GM10266 (cell line): Measurements from ENCODE around the gene SUPT4H1.

Source experiments
- DNase-seq: peaks from one replicate; pipeline ENCODE4 v3.0.0; 2012; ENCODE audit errors: extremely low spot score
- TF ChIP-seq, protein P1 (sequence below): IDR thresholded peaks from 2 replicates; pipeline ENCODE4 v1.5.1; 2012; ENCODE audit warnings: mild to moderate bottlenecking, low read depth; ENCODE audit not compliant: control insufficient read depth, insufficient read depth; ENCODE audit errors: missing control alignments

SUPT4H1 gene

GRCh38 chr17:58338841-58339754, 12.9 kb downstream of the SUPT4H1 start:
- DNase-seq = no peak
- TF ChIP-seq, protein P1, sequence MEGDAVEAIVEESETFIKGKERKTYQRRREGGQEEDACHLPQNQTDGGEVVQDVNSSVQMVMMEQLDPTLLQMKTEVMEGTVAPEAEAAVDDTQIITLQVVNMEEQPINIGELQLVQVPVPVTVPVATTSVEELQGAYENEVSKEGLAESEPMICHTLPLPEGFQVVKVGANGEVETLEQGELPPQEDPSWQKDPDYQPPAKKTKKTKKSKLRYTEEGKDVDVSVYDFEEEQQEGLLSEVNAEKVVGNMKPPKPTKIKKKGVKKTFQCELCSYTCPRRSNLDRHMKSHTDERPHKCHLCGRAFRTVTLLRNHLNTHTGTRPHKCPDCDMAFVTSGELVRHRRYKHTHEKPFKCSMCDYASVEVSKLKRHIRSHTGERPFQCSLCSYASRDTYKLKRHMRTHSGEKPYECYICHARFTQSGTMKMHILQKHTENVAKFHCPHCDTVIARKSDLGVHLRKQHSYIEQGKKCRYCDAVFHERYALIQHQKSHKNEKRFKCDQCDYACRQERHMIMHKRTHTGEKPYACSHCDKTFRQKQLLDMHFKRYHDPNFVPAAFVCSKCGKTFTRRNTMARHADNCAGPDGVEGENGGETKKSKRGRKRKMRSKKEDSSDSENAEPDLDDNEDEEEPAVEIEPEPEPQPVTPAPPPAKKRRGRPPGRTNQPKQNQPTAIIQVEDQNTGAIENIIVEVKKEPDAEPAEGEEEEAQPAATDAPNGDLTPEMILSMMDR = no peak

DNA sequence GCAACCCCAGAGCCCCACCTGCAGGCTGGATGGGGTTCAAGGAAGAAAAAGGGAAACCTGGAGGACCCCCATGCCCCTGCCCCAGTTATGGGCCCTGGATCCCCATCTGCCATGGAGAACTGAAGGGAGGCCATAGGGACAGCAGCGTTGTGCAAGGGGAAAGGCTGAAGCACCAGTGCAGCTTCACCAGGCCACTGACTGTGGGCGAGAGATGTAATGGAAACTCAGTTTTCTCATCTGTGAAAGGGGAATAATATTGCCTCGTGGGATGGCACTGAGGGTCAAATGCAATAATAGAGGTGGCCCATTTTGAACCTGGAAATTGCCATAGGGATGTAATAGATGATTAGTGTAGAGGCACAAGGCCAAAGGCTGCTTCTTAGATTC, 13.6 kb downstream of the SUPT4H1 start:
- no peak for DNase-seq
- TF ChIP-seq, protein P1 = peak; percentile 27

DNA sequence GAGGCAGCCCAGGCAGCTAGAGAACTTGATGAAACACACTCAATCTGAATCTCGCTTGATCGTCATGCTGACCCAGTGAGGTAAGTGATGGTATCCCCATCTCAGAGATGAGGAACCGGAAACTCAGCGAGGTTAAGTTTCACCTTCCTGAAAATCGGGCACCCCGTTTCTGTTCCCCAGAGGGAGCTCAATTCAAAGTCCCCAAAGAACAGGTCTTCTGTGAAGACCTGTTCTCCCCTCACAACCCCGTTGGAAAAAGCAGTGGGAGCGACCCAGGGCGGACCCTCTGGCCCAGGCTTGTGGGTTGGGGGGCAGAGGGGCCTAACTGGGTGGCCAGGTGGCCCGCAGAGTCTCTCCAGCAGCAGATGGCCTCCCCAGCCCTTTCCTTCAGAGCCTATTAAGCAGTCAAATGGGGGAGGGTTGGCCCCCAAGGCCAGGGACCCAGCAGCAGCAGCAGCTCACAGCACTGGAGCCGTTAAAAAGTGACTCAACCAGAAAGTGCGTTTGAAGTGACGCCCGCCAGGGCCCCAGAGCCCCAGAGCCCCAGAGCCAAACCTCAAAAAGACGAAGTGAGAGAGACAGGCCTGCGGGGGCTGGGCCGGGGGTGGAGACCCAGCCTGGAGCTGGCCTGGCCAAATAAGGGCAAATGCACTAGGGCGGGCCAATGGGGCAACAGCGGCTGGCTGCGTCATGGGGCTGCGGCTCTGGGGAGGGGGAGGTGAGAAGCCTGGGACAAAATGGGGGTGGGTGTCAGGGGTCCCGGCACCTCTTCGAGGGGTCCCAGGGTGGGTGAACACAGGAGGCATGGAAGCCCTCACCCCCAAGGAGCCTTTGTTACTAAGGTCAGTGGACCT, 14.2 kb downstream of the SUPT4H1 start:
- TF ChIP-seq, protein P1 = peak; percentile 9
- DNase-seq = peak; percentile 68

DNA sequence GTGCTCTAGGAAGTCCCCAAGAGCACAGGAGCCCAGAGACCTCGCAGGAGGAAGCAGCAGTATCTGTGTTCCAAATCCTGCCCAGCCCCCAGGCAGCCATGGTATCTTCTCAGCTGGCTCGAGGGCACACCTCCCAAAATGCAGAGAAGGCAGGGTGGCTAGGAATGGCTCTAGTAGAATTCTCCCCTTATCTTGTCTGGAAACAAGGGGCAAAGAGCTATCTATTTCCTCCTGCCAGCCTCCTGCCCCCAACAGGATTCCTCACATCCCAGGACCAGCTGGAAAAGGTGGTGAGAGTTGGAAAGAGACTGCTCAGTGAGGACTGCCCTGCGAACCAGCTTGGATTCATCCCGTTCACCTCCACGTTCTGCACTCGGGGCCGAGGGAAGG, 14.8 kb downstream of the SUPT4H1 start:
- TF ChIP-seq, protein P1 = no peak
- no peak for DNase-seq

- TF ChIP-seq, protein P1 = no peak
- DNase-seq = no peak
Observed at GRCh38 chr17:58336456-58337209, 15.4 kb downstream of the SUPT4H1 start.

DNA sequence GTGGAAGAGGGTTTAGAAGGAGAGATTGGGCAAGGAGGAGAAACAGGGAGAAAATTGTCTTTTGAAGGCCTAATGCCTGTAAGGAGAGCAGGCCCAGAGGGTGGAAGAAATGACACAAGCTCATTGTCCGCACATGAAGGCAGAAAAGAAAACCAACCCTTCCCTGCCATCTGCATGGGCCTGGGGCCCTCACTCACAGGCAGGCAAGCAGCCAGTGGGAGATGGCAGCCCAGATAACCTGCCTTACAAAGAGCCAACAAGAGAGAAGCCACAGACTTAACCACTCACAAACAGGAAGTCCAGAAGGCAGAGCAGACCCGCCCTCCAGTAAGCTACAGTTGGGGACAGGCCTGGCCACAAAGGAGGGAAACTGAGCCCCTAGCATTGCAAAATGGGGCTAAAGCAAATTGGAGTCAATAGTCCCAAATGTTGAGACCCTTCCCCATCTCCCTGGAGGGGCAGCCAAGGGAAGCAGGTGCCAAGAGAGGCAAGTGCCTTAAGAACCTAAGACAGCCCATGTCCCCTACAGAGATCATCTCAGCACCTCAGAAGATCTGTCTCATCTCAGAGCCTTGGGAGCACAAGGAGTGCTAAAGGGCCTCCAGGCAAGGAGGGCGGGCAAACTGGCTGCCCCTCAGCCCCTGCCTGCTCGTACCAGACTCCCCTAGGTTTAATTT, 16.1 kb downstream of the SUPT4H1 start:
- TF ChIP-seq, protein P1 = no peak

More for the DNA sequence above, 16.1 kb downstream of the SUPT4H1 start:
- DNase-seq = no peak
